Measurements from ENCODE around the gene ZNF205. TPM values are rescaled to one million over a fixed set of nuclear protein-coding genes. Genes with fewer than 3 reads are reported as not detected.
A peak's percentile ranks its signal among the peaks of the same experiment; 100 is the strongest.

ZNF205 gene
- total RNA-seq, 1 donor from 2014 or later: not detected

DNA sequence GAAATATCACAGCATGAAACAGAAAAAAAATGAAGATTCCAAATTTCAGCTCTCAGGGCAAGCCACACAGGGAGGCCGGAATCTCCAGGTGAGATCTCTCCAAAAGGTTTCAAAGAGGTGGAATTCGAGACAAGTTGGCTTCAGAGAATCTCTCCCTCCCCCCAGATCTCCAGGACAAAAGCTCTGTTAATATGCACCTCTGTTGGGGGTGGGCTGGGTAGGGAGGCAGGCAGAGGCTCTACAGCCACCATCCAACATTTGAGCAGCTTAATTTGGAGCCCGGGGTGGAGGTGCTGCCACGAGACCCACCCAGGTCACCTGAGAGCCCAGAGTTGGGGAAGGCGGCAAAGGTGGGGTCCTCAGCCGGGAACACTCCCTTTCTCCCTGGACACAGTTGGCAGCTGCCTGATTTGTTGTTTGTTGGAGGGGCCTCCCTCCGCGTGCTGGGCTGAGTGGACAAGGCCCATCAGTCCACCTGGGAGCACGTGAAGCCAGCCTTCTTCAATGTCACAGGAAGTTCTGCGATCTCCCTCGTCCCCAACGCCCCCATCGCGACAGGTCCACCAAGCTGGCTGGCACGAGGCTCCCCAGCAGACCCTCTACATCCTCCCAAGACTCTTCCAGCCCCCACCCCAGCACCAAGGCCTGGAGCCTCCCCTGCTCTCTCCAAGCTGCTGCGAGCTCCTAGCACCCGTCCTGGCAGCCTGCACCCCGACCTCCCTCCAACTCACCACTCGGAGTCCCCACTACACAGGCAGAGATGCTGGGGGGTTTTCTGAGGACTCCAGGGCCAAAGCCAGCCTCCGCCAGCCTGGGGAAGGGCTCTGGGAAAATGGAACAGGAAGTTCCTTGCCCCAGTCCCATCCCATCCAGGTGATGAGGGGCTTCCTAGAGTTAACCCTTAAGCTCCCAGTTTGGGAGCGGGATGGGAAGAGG, 13.7 kb upstream of the ZNF205 start, which contains the start of gene ZSCAN10:
Gene ZSCAN10, minus strand, starts transcription at position 836 of the 936 bp plus-strand sequence. CDS start 6,357 bp downstream, outside the sequence.
- ChIA-PET POLR2A (interaction anchor here (0.6 to 4.9 kb wide), 9 partner anchors 8 to 189 kb away, joined by 3 to 34 read pairs (median 6); partner anchors contain the start of genes HCFC1R1, THOC6 and ZNF213), CTCF (interaction anchor here (0.8 to 3.7 kb wide), 7 partner anchors 27 to 398 kb away, joined by 3 to 56 read pairs (median 4); no protein-coding TSS in a partner anchor)
- no peaks in the 10 kb centered on the region for H3K27me3 Mint-ChIP-seq
- ATAC-seq (ENCODE audit: low read depth): no peak
- no peaks in the 10 kb centered on the region for H3K36me3 Mint-ChIP-seq (ENCODE audit: low read depth)
- intact Hi-C loops (cut with micrococcal nuclease): loop anchor here (5.0 kb wide), 1 partner anchor 76 kb away; the partner anchor contains the start of genes HCFC1R1, THOC6 and TNFRSF12A
- peak within 1 kb of the TSS; percentile 32 for H3K27ac Mint-ChIP-seq
- peaks cover 42% of the 10 kb centered on the region for H3K4me1 Mint-ChIP-seq
- peak within 1 kb of the TSS; percentile 79 for H3K4me3 Mint-ChIP-seq
- DNase-seq: no peak
- no peaks in the 10 kb centered on the region for H3K9me3 Mint-ChIP-seq
- TF ChIP-seq, protein P1, sequence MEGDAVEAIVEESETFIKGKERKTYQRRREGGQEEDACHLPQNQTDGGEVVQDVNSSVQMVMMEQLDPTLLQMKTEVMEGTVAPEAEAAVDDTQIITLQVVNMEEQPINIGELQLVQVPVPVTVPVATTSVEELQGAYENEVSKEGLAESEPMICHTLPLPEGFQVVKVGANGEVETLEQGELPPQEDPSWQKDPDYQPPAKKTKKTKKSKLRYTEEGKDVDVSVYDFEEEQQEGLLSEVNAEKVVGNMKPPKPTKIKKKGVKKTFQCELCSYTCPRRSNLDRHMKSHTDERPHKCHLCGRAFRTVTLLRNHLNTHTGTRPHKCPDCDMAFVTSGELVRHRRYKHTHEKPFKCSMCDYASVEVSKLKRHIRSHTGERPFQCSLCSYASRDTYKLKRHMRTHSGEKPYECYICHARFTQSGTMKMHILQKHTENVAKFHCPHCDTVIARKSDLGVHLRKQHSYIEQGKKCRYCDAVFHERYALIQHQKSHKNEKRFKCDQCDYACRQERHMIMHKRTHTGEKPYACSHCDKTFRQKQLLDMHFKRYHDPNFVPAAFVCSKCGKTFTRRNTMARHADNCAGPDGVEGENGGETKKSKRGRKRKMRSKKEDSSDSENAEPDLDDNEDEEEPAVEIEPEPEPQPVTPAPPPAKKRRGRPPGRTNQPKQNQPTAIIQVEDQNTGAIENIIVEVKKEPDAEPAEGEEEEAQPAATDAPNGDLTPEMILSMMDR (IDR thresholded peaks at IDR 0.05): no peak

DNA sequence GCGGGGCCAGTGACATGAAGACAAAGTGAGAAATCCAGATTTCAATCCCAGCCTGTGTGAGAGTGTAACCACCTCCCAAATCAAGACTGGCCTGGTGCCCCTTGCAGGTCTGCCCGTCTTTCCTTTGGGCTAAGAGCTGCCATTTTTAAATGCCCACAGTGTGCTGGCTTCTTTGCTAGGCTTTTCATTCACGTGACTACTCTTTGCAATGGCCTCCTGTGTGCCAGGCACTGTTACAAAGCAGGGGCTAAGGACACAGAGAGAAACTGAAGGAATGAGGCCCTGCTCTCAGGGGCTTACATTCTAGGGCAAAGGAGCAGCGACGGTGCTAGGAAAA, 13.0 kb upstream of the ZNF205 start:
- intact Hi-C loops (cut with micrococcal nuclease): loop anchor here (5.0 kb wide), 1 partner anchor 77 kb away; the partner anchor contains the start of genes HCFC1R1, THOC6 and TNFRSF12A
- DNase-seq (no peak), ATAC-seq (ENCODE audit: low read depth) (no peak)
- Mint-ChIP-seq H3K27me3 (no peaks in the 10 kb centered on the region), H3K9me3 (no peaks in the 10 kb centered on the region), H3K27ac (no peak overlapping the region), H3K4me1 (peaks cover 42% of the 10 kb centered on the region), H3K4me3 (no peak overlapping the region), H3K36me3 (ENCODE audit: low read depth) (no peaks in the 10 kb centered on the region)
- ChIA-PET CTCF (interaction anchor here (1.2 to 1.3 kb wide), 2 partner anchors 30 to 32 kb away, joined by 3 to 8 read pairs; no protein-coding TSS in a partner anchor), POLR2A (interaction anchor here (0.8 to 4.9 kb wide), 5 partner anchors 30 to 75 kb away, joined by 3 to 34 read pairs (median 9); partner anchors contain the start of genes HCFC1R1, THOC6 and ZNF213)
- TF ChIP-seq, protein P1 (IDR thresholded peaks at IDR 0.05): no peak

DNA sequence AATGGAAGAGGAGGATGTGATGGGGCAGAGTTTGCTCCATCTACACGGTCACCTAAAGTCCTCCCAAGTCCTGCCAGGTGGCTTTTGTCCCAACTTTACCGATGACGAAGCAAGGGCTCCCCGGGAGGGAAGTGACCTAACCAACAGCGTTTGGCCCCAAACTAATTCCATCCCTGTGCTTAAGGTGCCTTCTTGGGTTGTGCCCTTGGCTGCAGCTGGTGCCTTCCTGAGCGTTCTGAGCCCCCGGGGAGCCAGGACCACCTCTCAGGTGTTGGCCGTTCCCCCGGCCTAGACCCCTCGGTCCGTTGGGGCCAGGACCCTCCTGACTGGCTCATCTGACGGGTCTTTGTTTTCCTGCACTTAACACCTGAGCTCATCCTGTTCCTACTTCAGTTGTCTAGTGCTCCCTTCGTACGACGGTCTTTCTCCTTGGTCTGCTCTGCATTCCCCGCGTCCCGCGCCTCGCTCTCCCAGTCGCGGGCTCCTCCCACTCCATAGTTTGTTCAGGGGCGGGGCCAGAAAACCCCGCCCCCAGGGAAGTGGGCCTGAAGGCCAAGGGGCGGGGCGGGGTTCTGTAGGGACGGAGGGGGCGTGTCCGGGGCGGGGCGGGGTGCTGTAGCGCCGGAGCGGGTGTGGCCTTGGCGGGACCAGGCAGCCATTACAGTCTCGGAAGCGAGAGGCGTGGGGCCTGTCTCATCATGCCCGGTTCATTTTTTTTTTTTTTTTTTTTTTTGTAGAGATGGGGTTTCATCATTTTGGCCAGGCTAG, 12.5 kb upstream of the ZNF205 start:
- H3K9me3 Mint-ChIP-seq: no peaks in the 10 kb centered on the region
- H3K27me3 Mint-ChIP-seq: no peaks in the 10 kb centered on the region
- intact Hi-C loops (cut with micrococcal nuclease): loop anchor here (1.0 to 5.0 kb wide), 4 partner anchors 29 to 401 kb away; partner anchors contain the start of genes CLUAP1, HCFC1R1, THOC6 and TNFRSF12A
- CTCF ChIA-PET: interaction anchor here (1.2 to 1.3 kb wide), 2 partner anchors 29 to 31 kb away, joined by 3 to 8 read pairs; no protein-coding TSS in a partner anchor
- TF ChIP-seq, protein P1 (IDR thresholded peaks at IDR 0.05): no peak
- H3K36me3 Mint-ChIP-seq (ENCODE audit: low read depth): no peaks in the 10 kb centered on the region
- peak overlapping the region; percentile 79 for H3K4me3 Mint-ChIP-seq
- POLR2A ChIA-PET: interaction anchor here (0.7 to 4.9 kb wide), 8 partner anchors 29 to 847 kb away, joined by 3 to 34 read pairs (median 9); partner anchors contain the start of genes HCFC1R1, THOC6 and ZNF213
- ATAC-seq (ENCODE audit: low read depth) (peak; percentile 85), DNase-seq (peak; percentile 76)
- H3K27ac Mint-ChIP-seq: peak overlapping the region; percentile 32
- peaks cover 37% of the 10 kb centered on the region for H3K4me1 Mint-ChIP-seq

GRCh38 chr16:3101018-3101840, 11.2 kb upstream of the ZNF205 start:
- intact Hi-C loops (cut with micrococcal nuclease): loop anchor here (2.0 kb wide), 1 partner anchor 400 kb away; the partner anchor contains the start of gene CLUAP1
- Mint-ChIP-seq H3K4me3 (peak overlapping the region; percentile 80), H3K36me3 (ENCODE audit: low read depth) (no peaks in the 10 kb centered on the region), H3K27me3 (no peaks in the 10 kb centered on the region), H3K9me3 (no peaks in the 10 kb centered on the region), H3K4me1 (peaks cover 33% of the 10 kb centered on the region), H3K27ac (peak overlapping the region; percentile 66)
- DNase-seq (no peak), ATAC-seq (ENCODE audit: low read depth) (no peak)
- POLR2A ChIA-PET: interaction anchor here (0.7 to 2.9 kb wide), 7 partner anchors 26 to 405 kb away, joined by 3 to 16 read pairs (median 3); partner anchors contain the start of gene ZNF213
- CTCF ChIA-PET: interaction anchor here (1.7 to 1.8 kb wide), 2 partner anchors 23 to 27 kb away, joined by 5 to 13 read pairs; no protein-coding TSS in a partner anchor
- TF ChIP-seq, protein P1 (IDR thresholded peaks at IDR 0.05): no peak

Data from activated B cell treated with CpG ODN at 0.5 μM for 24 hours (primary cell).